PFSK-1 (cell line): ENCODE data around the gene TSGA10.

ENCODE experiments used
- POLR2AphosphoS5 ChIP-seq: IDR thresholded peaks from 2 replicates; pipeline ENCODE4 v1.6.1; 2012; ENCODE audit warnings: low read depth, mild to moderate bottlenecking, control low read depth, low read length, moderate library complexity
- TAF1 ChIP-seq: IDR thresholded peaks from 2 replicates; pipeline ENCODE4 v1.6.1; 2012; ENCODE audit warnings: low read length, control low read depth, borderline replicate concordance; ENCODE audit not compliant: insufficient read depth
- TF ChIP-seq, protein P1 (sequence below), 2 experiments: IDR thresholded peaks; 2 replicates each; pipeline versions ENCODE4 v1.6.1 to v1.8.0; 2011 to 2012; ENCODE audit warnings: low read depth in 2 of 2, low read length in 2 of 2, control low read depth in 1 of 2, inconsistent platforms in 1 of 2, mild to moderate bottlenecking in 1 of 2, moderate library complexity in 1 of 2; ENCODE audit not compliant: insufficient read depth in 1 of 2

DNA sequence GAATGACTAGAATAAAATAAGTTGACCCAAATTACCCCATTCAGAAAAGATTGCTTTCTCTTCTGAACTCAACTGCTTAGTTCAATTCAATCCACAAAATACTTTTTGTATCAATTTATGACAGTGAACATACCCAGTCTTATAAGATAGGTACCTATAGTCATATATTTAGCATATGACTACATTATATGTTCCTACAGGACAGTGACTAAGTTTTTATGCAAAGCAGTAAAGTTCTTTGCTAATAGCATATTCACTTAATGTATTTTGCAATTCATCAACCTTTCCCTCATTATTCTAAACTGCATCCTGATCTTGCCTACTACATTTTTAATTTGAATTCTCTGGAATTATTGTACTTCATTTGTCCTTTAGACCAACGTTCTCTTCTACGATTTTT, 43.5 kb downstream of the TSGA10 start:
- TF ChIP-seq POLR2AphosphoS5 (no peak), TAF1 (no peak)
- TF ChIP-seq, protein P1, sequence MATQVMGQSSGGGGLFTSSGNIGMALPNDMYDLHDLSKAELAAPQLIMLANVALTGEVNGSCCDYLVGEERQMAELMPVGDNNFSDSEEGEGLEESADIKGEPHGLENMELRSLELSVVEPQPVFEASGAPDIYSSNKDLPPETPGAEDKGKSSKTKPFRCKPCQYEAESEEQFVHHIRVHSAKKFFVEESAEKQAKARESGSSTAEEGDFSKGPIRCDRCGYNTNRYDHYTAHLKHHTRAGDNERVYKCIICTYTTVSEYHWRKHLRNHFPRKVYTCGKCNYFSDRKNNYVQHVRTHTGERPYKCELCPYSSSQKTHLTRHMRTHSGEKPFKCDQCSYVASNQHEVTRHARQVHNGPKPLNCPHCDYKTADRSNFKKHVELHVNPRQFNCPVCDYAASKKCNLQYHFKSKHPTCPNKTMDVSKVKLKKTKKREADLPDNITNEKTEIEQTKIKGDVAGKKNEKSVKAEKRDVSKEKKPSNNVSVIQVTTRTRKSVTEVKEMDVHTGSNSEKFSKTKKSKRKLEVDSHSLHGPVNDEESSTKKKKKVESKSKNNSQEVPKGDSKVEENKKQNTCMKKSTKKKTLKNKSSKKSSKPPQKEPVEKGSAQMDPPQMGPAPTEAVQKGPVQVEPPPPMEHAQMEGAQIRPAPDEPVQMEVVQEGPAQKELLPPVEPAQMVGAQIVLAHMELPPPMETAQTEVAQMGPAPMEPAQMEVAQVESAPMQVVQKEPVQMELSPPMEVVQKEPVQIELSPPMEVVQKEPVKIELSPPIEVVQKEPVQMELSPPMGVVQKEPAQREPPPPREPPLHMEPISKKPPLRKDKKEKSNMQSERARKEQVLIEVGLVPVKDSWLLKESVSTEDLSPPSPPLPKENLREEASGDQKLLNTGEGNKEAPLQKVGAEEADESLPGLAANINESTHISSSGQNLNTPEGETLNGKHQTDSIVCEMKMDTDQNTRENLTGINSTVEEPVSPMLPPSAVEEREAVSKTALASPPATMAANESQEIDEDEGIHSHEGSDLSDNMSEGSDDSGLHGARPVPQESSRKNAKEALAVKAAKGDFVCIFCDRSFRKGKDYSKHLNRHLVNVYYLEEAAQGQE (IDR thresholded peaks at IDR 0.05; ENCODE audit: insufficient read depth in 1 of 2, low read depth in 2 of 2, low read length in 2 of 2), result no peak
